ENCODE results near the gene RIPPLY3. TPM values are rescaled to one million over a fixed set of nuclear protein-coding genes. Genes with fewer than 3 reads are reported as not detected.
A peak's percentile ranks its signal among the peaks of the same experiment; 100 is the strongest.

RIPPLY3 gene
- total and polyA plus RNA-seq, 2 of the 13 experiments (the other 11 are each of a cell fraction or from before 2014, with no cell fraction given): 0.09 to 2.9 TPM

GRCh38 chr21:36989699-36990507 is 16.6 kb upstream of the RIPPLY3 start (continued):
- TF ChIP-seq, protein P1, sequence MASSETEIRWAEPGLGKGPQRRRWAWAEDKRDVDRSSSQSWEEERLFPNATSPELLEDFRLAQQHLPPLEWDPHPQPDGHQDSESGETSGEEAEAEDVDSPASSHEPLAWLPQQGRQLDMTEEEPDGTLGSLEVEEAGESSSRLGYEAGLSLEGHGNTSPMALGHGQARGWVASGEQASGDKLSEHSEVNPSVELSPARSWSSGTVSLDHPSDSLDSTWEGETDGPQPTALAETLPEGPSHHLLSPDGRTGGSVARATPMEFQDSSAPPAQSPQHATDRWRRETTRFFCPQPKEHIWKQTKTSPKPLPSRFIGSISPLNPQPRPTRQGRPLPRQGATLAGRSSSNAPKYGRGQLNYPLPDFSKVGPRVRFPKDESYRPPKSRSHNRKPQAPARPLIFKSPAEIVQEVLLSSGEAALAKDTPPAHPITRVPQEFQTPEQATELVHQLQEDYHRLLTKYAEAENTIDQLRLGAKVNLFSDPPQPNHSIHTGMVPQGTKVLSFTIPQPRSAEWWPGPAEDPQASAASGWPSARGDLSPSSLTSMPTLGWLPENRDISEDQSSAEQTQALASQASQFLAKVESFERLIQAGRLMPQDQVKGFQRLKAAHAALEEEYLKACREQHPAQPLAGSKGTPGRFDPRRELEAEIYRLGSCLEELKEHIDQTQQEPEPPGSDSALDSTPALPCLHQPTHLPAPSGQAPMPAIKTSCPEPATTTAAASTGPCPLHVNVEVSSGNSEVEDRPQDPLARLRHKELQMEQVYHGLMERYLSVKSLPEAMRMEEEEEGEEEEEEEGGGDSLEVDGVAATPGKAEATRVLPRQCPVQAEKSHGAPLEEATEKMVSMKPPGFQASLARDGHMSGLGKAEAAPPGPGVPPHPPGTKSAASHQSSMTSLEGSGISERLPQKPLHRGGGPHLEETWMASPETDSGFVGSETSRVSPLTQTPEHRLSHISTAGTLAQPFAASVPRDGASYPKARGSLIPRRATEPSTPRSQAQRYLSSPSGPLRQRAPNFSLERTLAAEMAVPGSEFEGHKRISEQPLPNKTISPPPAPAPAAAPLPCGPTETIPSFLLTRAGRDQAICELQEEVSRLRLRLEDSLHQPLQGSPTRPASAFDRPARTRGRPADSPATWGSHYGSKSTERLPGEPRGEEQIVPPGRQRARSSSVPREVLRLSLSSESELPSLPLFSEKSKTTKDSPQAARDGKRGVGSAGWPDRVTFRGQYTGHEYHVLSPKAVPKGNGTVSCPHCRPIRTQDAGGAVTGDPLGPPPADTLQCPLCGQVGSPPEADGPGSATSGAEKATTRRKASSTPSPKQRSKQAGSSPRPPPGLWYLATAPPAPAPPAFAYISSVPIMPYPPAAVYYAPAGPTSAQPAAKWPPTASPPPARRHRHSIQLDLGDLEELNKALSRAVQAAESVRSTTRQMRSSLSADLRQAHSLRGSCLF (CRISPR knock-in tag; IDR thresholded peaks at IDR 0.05; ENCODE audit: borderline replicate concordance): 0 out of 2 replicates have a peak, but pooled peaks have one; percentile 63
- TF ChIP-seq, protein P2, sequence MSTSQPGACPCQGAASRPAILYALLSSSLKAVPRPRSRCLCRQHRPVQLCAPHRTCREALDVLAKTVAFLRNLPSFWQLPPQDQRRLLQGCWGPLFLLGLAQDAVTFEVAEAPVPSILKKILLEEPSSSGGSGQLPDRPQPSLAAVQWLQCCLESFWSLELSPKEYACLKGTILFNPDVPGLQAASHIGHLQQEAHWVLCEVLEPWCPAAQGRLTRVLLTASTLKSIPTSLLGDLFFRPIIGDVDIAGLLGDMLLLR (CRISPR knock-in tag; IDR thresholded peaks at IDR 0.05): peak; percentile 90; the same call in 1 of the 2 replicates
- TF ChIP-seq PAF1 (CRISPR knock-in tag; IDR thresholded peaks at IDR 0.05) (no peak), CSRNP1 (CRISPR knock-in tag; IDR thresholded peaks at IDR 0.05) (peak; percentile 75), TBX2 (CRISPR knock-in tag; IDR thresholded peaks at IDR 0.05; ENCODE audit: borderline replicate concordance) (peak; percentile 89), BATF2 (CRISPR knock-in tag; IDR thresholded peaks at IDR 0.05) (0 out of 2 replicates have a peak, but pooled peaks have one; percentile 28), ZNF121 (CRISPR knock-in tag; IDR thresholded peaks at IDR 0.05) (peak; percentile 85), ZNF484 (CRISPR knock-in tag; IDR thresholded peaks at IDR 0.05; ENCODE audit: borderline replicate concordance, low read depth) (no peak), ZNF879 (CRISPR knock-in tag; IDR thresholded peaks at IDR 0.05) (peak; percentile 52; the same call in 1 of the 2 replicates), ZNF558 (CRISPR knock-in tag; IDR thresholded peaks at IDR 0.05; ENCODE audit: borderline replicate concordance) (peak; percentile 83; the same call in 1 of the 2 replicates), POLR2AphosphoS2 (IDR thresholded peaks at IDR 0.05; ENCODE audit: low read depth, low read length) (no peak), STAG1 (CRISPR knock-in tag; IDR thresholded peaks at IDR 0.05) (peak; percentile 51; the same call in 1 of the 2 replicates), FOXA1 (IDR thresholded peaks at IDR 0.05) (no peak), FOXA1 (CRISPR knock-in tag; IDR thresholded peaks at IDR 0.05) (peak; percentile 33), ZNF616 (CRISPR knock-in tag; IDR thresholded peaks at IDR 0.05; ENCODE audit: low read depth) (peak; percentile 91)

Data from HepG2 (cell line).